Activated naive CD8-positive, alpha-beta T cell (primary cell): ENCODE measurements around the gene SPIRE2.
"Not testable (repeated sequence)": the region's sequence is repeated elsewhere in the genome, so short reads cannot be mapped to it uniquely, and the experiment has no call there.

Experiments
- H3K27ac Mint-ChIP-seq: one replicate; pipeline ENCODE4 v1.8.0; 2021; ENCODE audit warnings: mixed read lengths
- H3K27me3 Mint-ChIP-seq: one replicate; pipeline ENCODE4 v1.8.0; 2021; ENCODE audit warnings: mixed read lengths
- H3K36me3 Mint-ChIP-seq: one replicate; pipeline ENCODE4 v1.8.0; 2021; ENCODE audit warnings: mixed read lengths
- H3K4me1 Mint-ChIP-seq: one replicate; pipeline ENCODE4 v1.8.0; 2021; ENCODE audit warnings: low read depth, mixed read lengths
- H3K4me3 Mint-ChIP-seq: one replicate; pipeline ENCODE4 v1.8.0; 2021; ENCODE audit warnings: mild to moderate bottlenecking, mixed read lengths
- H3K9me3 Mint-ChIP-seq: one replicate; pipeline ENCODE4 v1.8.0; 2021; ENCODE audit warnings: low read depth, mixed read lengths

SPIRE2 gene

GRCh38 chr16:89796104-89796503 is 32.2 kb upstream of the SPIRE2 start:
- Mint-ChIP-seq H3K4me1 (peaks cover 9% of the 10 kb centered on the region), H3K9me3 (no peaks in the 10 kb centered on the region), H3K36me3 (peaks cover 16% of the 10 kb centered on the region), H3K4me3 (no peak overlapping the region), H3K27ac (no peak overlapping the region), H3K27me3 (no peaks in the 10 kb centered on the region)

- Mint-ChIP-seq H3K4me3 (no peak overlapping the region), H3K4me1 (peaks cover under 1% of the 10 kb centered on the region), H3K27ac (no peak overlapping the region), H3K27me3 (no peaks in the 10 kb centered on the region), H3K9me3 (no peaks in the 10 kb centered on the region), H3K36me3 (peaks cover 16% of the 10 kb centered on the region)
Observed at GRCh38 chr16:89798126-89798525, 30.1 kb upstream of the SPIRE2 start.

- Mint-ChIP-seq H3K27ac (no peak overlapping the region), H3K27me3 (no peaks in the 10 kb centered on the region), H3K4me3 (no peak overlapping the region), H3K36me3 (peaks cover 16% of the 10 kb centered on the region), H3K4me1 (no peaks in the 10 kb centered on the region), H3K9me3 (no peaks in the 10 kb centered on the region)
Observed at GRCh38 chr16:89798832-89799370, 29.4 kb upstream of the SPIRE2 start.

DNA sequence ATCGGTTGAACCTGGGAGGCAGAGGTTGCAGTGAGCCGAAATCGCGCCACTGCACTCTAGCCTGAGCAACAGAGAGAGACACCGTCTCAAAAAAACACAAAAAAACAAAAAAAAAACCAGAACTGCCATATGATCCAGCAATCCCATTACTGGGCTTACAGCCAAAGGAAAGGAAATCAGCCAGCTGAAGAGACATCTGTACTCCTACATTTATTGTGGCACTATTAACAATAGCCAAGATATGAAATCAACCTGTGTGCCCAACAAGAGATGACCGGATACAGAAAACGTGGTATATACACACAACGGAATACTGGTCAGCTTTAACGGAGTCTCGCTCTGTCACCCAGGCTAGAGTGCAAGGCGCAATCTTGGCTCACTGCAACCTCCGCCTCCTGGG is 26.5 kb upstream of the SPIRE2 start:
- Mint-ChIP-seq H3K4me1 (no peaks in the 10 kb centered on the region), H3K36me3 (peaks cover 13% of the 10 kb centered on the region), H3K4me3 (no peak overlapping the region), H3K9me3 (no peaks in the 10 kb centered on the region), H3K27me3 (no peaks in the 10 kb centered on the region), H3K27ac (no peak overlapping the region)

DNA sequence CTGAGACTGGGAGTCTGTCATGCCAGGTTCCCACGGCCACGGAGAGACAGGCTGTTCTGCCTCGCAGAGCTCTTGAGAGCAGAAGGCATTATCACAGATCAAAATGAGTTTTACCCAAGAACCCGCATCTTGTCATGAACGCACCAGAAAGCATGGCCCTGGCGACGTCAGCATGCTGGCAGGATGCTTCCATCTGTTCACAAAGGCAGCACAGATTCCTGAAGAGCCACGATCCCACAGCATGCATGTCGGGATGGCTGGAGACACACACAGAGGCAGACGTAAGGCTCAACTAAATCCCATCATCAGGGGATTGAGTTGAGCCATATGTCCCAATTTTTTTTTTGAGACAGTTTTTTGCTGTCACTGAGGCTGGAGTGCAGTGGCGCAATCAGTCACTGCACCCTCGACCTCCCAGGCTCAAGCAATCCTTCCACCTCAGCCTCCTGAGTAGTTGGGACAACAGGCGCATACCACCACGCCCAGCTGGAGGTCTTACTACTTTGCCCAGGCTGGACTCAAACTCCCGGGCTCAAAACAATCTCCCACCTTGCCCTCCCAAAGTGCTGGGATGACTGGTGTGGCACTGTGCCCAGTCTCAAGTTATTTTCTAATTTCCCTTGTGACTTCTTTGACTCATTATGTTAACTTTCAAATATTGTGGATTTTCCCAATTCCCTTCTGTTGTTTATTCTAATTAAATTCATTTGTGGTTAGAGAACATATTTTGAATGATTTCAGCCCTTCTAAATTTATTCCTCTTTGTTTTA is 23.0 kb upstream of the SPIRE2 start:
- H3K27me3 Mint-ChIP-seq: no peaks in the 10 kb centered on the region
- no peak overlapping the region for H3K4me3 Mint-ChIP-seq
- peaks cover 7% of the 10 kb centered on the region for H3K36me3 Mint-ChIP-seq
- H3K4me1 Mint-ChIP-seq: no peaks in the 10 kb centered on the region
- H3K27ac Mint-ChIP-seq: no peak overlapping the region
- H3K9me3 Mint-ChIP-seq: no peaks in the 10 kb centered on the region

DNA sequence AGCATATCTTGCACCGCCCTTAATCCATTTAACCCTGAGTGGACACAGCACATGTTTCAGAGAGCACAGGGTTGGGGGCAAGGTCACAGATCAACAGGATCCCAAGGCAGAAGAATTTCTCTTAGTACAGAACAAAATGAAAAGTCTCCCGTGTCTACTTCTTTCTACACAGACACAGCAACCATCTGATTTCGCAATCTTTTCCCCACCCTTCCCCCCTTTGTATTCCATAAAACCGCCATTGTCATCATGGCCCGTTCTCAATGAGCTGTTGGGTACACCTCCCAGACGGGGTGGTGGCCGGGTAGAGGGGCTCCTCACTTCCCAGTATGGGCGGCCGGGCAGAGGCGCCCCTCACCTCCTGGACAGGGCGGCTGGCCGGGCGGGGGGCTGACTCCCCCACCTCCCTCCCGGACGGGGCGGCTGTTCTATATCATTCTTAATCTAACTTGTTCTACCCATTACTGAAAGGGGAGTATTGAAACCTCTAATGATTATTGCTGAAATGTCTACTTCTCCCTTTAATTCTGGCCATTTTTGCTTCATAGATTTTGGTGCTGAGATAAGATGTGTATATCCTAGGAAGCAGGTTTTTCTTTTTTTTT is 21.6 kb upstream of the SPIRE2 start:
- H3K4me3 Mint-ChIP-seq, H3K27ac Mint-ChIP-seq, H3K36me3 Mint-ChIP-seq, H3K9me3 Mint-ChIP-seq, H3K27me3 Mint-ChIP-seq, H3K4me1 Mint-ChIP-seq: not testable (repeated sequence)

DNA sequence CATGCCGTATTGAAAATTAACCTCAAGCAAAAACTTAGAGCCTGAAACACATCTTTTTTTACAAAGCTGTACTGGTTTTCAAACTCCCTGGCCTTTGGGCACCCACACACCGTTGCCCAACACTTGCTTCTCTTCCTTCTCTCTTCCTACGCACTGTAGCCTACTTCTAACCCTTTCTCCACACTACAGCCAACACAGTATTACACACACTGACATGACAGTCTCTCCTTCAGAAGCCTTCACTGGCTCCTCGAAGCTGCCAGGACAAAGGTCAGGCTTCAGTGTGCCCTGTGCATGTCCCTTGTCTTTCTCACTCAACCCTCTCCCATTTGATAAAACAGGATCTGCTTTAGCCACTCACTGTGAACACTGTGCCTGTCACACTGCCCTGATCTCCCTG is 19.8 kb upstream of the SPIRE2 start:
- H3K36me3 Mint-ChIP-seq: peaks cover 2% of the 10 kb centered on the region
- no peaks in the 10 kb centered on the region for H3K27me3 Mint-ChIP-seq
- no peaks in the 10 kb centered on the region for H3K4me1 Mint-ChIP-seq
- no peaks in the 10 kb centered on the region for H3K9me3 Mint-ChIP-seq
- no peak overlapping the region for H3K4me3 Mint-ChIP-seq
- H3K27ac Mint-ChIP-seq: no peak overlapping the region

GRCh38 chr16:89811321-89811720 is 17.0 kb upstream of the SPIRE2 start:
- H3K27ac Mint-ChIP-seq: no peak overlapping the region
- no peaks in the 10 kb centered on the region for H3K27me3 Mint-ChIP-seq
- H3K4me1 Mint-ChIP-seq: peaks cover 2% of the 10 kb centered on the region
- peaks cover 5% of the 10 kb centered on the region for H3K36me3 Mint-ChIP-seq
- H3K4me3 Mint-ChIP-seq: no peak overlapping the region
- H3K9me3 Mint-ChIP-seq: no peaks in the 10 kb centered on the region

DNA sequence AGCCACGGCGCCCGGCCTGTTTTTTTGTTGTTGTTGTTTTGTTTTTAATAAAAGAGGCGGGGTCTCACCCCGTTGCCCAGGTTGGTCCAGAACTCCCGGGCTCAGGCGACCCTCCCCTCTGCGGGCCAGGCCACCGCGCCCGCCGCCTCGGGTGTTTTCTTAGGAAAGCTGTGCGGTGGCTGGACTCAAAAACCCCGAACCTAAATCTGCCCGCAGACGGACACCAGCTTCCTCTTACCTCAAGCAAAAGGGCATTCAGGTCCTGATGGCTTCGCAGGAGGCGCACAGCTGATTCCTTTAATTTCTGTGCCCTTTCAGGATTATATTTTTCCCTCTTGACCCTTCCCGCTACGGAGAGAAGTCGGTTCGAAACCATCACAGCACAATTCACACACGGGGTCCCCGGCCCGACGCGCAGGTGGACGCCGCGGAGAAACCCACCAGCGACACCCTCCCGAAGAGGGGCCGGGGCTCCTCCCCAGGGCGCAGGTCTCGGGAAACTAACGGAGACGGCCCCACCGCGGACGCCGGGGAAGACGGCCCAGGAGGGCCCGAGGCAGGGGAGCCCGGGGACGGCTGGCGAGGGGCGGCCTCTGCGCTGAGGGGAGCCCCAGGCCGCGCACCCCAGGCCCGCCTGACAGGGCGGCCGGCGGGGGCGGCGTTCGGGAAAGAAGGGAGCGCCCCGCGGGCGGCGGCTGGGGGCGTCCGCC is 12.5 kb upstream of the SPIRE2 start:
- Mint-ChIP-seq H3K4me3 (peak overlapping the region; percentile 88), H3K27ac (no peak overlapping the region), H3K4me1 (peaks cover 17% of the 10 kb centered on the region), H3K27me3 (no peaks in the 10 kb centered on the region), H3K9me3 (no peaks in the 10 kb centered on the region), H3K36me3 (peaks cover 3% of the 10 kb centered on the region)

- Mint-ChIP-seq H3K4me1 (peaks cover 17% of the 10 kb centered on the region), H3K4me3 (peak overlapping the region; percentile 48)
- not testable (repeated sequence) for H3K9me3 Mint-ChIP-seq, H3K27me3 Mint-ChIP-seq, H3K27ac Mint-ChIP-seq, H3K36me3 Mint-ChIP-seq
Observed at GRCh38 chr16:89818851-89819403, 9.3 kb upstream of the SPIRE2 start.

DNA sequence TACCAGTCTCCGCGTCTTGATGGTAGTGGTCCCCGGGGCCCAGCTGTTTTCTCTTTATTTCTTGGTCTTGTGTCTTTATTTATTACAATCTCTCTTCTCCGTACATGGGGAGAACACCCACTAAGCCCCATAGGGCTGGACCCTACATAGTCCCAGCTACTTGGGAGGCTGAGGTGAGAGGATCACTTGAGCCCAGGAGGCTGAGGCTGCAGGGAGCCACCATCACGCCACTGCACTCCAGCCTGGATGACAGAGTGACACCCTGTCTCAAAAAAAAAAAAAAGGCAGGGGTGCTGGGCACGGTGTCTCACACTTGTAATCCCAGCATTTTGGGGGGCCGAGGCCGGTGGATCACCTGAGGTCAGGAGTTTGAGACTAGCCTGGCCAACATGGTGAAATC is 8.8 kb upstream of the SPIRE2 start:
- Mint-ChIP-seq H3K4me1 (peaks cover 15% of the 10 kb centered on the region), H3K4me3 (peak overlapping the region; percentile 48)
- not testable (repeated sequence) for H3K36me3 Mint-ChIP-seq, H3K27ac Mint-ChIP-seq, H3K9me3 Mint-ChIP-seq, H3K27me3 Mint-ChIP-seq

DNA sequence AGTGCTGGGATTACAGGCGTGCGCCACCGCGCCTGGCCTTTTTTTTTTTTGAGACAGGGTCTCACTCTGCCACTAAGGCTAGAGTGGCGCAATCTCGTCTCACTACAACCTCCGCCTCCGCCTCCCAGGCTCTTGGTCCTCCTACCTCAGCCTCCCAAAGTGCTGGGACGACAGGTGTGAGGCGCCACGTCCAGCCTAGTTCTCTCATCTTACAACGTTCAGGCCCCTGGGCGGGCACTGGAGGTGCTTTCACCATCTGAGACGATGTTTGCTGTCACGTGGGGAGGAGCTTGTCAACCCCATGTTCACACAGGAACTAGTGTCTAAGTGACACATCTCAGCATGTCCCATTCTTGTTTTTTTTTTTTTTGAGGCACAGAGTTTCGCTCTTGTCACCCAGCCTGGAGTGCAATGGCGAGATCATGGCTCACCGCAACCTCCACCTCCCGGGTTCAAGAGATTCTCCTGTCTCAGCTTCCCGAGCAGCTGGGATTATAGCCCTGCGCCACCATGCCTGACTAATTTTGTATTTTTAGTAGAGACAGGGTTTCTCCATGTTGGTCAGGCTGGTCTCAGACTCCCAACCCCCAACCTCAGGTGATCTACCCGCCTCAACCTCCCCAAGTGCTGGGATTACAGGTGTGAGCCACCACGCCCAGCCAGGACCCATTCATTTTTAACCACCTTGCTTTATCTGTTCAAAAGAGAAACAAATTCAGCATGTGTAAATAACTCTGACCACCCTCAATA is 6.7 kb upstream of the SPIRE2 start:
- no peak overlapping the region for H3K27ac Mint-ChIP-seq
- no peak overlapping the region for H3K4me3 Mint-ChIP-seq
- no peaks in the 10 kb centered on the region for H3K36me3 Mint-ChIP-seq
- no peaks in the 10 kb centered on the region for H3K9me3 Mint-ChIP-seq
- no peaks in the 10 kb centered on the region for H3K27me3 Mint-ChIP-seq
- peaks cover 15% of the 10 kb centered on the region for H3K4me1 Mint-ChIP-seq

DNA sequence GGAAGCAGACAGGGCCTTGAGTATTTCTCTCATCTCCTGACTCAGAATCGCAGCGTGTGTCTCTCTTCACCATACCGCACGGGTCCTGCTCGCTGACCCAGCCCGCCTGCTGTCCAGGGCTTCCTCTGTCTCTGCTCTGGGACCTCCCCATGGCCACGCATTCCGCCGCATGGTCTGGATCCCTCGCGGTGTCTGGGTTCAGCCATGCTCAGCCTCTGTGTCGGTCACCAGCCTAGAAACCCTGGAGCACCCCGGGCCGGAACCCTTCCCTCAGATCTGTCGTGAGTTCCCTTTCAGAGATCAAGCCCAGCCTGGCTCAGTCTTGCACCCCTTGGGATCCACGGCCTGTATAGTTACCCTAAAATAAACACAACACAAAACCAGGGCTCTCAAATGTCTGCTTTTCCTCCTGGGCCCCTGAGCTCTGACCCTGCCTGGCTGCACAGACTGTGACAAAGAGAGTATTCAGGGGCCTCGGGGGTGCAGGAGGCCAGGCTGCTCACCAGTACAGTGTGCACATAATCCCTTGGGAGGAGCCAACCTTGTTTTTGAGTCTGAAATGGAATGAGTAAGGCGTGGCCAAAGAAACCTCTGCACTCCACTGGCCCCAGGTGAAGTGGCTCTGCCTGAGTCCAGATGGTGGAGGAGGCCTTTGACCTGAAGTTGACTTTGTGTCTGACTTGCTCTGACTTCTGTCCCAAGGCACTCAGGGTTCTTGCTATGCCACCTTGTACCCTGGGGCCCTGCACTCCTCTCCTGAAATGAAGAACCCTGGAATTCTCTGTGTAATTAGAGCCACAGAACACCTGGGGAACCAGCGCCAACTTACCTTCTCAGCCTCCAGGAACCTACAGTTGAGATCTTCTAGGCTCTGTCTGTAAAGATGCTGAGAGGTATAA is 5.8 kb upstream of the SPIRE2 start:
- H3K27me3 Mint-ChIP-seq: no peaks in the 10 kb centered on the region
- H3K27ac Mint-ChIP-seq: no peak overlapping the region
- peaks cover 13% of the 10 kb centered on the region for H3K4me1 Mint-ChIP-seq

More for the DNA sequence above, 5.8 kb upstream of the SPIRE2 start:
- H3K4me3 Mint-ChIP-seq: no peak overlapping the region
- H3K36me3 Mint-ChIP-seq: no peaks in the 10 kb centered on the region
- no peaks in the 10 kb centered on the region for H3K9me3 Mint-ChIP-seq
